PC-9 (cell line): ENCODE measurements around the gene TMCO4.

Experiments
- CTCF ChIP-seq: fragments of 200-600 bp; sonication (generic); conservative IDR thresholded peaks from 2 replicates; pipeline ENCODE4 v1.6.1; 2017; ENCODE audit warnings: mixed run types, antibody characterized with exemption, mild to moderate bottlenecking, moderate library complexity
- EZH2 ChIP-seq: fragments of 200-600 bp; sonication (generic); IDR thresholded peaks from 2 replicates; pipeline ENCODE4 v1.8.0; 2017; ENCODE audit warnings: antibody characterized with exemption, low read depth

- TF ChIP-seq CTCF, result no peak
- TF ChIP-seq EZH2, result no peak
Observed at GRCh38 chr1:19812875-19813642, 13.3 kb upstream of the TMCO4 start.
